Measurements from ENCODE around the gene EEFSEC.

EEFSEC gene

DNA sequence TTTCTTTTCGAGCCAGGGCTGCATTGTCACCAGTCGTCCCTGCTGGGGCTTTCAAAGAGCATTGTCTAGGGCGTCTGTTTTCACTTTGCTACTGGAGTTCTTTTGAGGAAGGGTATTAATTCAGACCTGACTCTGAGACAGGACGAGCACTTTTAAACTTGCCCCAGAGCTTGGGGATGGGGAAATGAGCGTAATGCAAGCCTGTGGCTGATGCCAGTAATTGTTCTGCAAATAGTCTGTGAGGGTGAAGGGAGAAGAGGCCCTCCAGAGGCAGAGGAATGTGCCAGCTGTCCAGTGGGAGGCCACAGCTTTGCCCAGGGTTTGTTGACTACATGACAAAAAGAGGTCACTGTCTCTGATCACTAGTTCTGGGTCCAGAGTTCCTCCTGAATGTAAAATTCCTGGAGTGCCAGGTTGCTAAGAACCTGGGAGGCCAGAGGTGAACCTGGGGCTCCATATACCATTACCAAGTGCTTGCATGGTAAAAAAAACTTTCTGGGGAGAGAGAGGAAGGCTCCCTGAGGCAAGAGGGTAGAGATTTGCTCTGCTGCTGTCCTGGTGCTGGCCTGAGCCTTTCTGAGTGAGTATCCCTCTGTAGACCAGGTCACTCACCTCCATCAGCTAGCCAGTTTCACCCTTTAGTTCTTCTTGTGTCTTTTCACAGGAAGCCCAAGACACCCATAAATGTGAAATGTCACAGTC lies 14.8 kb downstream of the EEFSEC start:
- Histone ChIP-seq H3K27ac (replicated peaks) (peak overlapping the region; percentile 18), H3K27me3 (ENCODE audit: insufficient read depth, poor library complexity, severe bottlenecking) (no peaks in the 10 kb centered on the region), H3K4me3 (replicated peaks; ENCODE audit: insufficient read depth, low read length) (no peak overlapping the region)
- TF ChIP-seq GABPA (IDR thresholded peaks at IDR 0.05; ENCODE audit: low read depth) (no peak), CTCF (IDR thresholded peaks at IDR 0.05; ENCODE audit: insufficient read depth, low read length) (no peak), POLR2AphosphoS5 (IDR thresholded peaks at IDR 0.05; ENCODE audit: low read depth) (no peak), SPI1 (IDR thresholded peaks at IDR 0.05; ENCODE audit: borderline replicate concordance, low read depth) (0 out of 2 replicates have a peak, but pooled peaks have one; percentile 7)
- TF ChIP-seq, protein P1, sequence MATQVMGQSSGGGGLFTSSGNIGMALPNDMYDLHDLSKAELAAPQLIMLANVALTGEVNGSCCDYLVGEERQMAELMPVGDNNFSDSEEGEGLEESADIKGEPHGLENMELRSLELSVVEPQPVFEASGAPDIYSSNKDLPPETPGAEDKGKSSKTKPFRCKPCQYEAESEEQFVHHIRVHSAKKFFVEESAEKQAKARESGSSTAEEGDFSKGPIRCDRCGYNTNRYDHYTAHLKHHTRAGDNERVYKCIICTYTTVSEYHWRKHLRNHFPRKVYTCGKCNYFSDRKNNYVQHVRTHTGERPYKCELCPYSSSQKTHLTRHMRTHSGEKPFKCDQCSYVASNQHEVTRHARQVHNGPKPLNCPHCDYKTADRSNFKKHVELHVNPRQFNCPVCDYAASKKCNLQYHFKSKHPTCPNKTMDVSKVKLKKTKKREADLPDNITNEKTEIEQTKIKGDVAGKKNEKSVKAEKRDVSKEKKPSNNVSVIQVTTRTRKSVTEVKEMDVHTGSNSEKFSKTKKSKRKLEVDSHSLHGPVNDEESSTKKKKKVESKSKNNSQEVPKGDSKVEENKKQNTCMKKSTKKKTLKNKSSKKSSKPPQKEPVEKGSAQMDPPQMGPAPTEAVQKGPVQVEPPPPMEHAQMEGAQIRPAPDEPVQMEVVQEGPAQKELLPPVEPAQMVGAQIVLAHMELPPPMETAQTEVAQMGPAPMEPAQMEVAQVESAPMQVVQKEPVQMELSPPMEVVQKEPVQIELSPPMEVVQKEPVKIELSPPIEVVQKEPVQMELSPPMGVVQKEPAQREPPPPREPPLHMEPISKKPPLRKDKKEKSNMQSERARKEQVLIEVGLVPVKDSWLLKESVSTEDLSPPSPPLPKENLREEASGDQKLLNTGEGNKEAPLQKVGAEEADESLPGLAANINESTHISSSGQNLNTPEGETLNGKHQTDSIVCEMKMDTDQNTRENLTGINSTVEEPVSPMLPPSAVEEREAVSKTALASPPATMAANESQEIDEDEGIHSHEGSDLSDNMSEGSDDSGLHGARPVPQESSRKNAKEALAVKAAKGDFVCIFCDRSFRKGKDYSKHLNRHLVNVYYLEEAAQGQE (IDR thresholded peaks at IDR 0.05; ENCODE audit: insufficient replicate concordance, low read depth): peak; percentile 8
- DNase-seq (ENCODE audit: low read depth in 1 of 2, low spot score in 1 of 2): peak in 1 of 2 experiments; percentile 71

DNA sequence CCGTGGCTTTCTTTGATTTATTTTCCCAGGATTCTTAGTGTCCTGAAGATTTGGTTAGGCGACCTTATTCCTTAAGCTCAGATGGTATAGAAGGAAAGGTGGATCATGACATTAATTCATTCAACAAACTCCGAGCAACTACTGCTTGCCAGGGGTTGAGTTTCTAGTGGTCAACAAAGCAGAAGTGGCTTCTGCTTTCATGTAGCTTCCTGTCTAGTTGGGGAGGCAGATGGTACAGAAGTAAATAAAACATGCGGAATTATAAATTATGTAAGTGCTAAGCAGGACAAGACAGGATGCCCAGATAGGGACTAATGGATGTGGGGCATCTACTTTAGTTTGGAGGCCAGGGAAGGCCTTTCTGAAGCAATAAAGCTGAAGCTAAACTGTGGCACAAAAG lies 15.6 kb downstream of the EEFSEC start:
- Histone ChIP-seq H3K27ac (replicated peaks) (peak overlapping the region; percentile 18), H3K4me3 (replicated peaks; ENCODE audit: insufficient read depth, low read length) (no peak overlapping the region), H3K27me3 (ENCODE audit: insufficient read depth, poor library complexity, severe bottlenecking) (no peaks in the 10 kb centered on the region)
- peak in 1 of 2 experiments; percentile 47 for DNase-seq (ENCODE audit: low read depth in 1 of 2, low spot score in 1 of 2)
- TF ChIP-seq GABPA (IDR thresholded peaks at IDR 0.05; ENCODE audit: low read depth): no peak
- peak; percentile 90 for TF ChIP-seq SPI1 (IDR thresholded peaks at IDR 0.05; ENCODE audit: borderline replicate concordance, low read depth)

- DNase-seq (ENCODE audit: low read depth in 1 of 2, low spot score in 1 of 2): peak; percentile 66 to 89
These were observed 17.7 kb downstream of the EEFSEC start for GRCh38 chr3:128170866-128171516.

More at GRCh38 chr3:128170866-128171516, 17.7 kb downstream of the EEFSEC start:
- no peak overlapping the region for H3K27ac ChIP-seq (replicated peaks)
- no peak overlapping the region for H3K4me3 ChIP-seq (replicated peaks; ENCODE audit: insufficient read depth, low read length)
- TF ChIP-seq, protein P1 (IDR thresholded peaks at IDR 0.05; ENCODE audit: insufficient replicate concordance, low read depth): no peak
- TF ChIP-seq SPI1 (IDR thresholded peaks at IDR 0.05; ENCODE audit: borderline replicate concordance, low read depth) (peak; percentile 52; the same call in 1 of the 2 replicates), GABPA (IDR thresholded peaks at IDR 0.05; ENCODE audit: low read depth) (no peak), POLR2AphosphoS5 (IDR thresholded peaks at IDR 0.05; ENCODE audit: low read depth) (peak; percentile 86), CTCF (IDR thresholded peaks at IDR 0.05; ENCODE audit: insufficient read depth, low read length) (peak; percentile 80)
- no peaks in the 10 kb centered on the region for H3K27me3 ChIP-seq (ENCODE audit: insufficient read depth, poor library complexity, severe bottlenecking)

Data from HL-60 (cell line).